ENCODE measurements around the gene CABP2. TPM values are rescaled to one million over a fixed set of nuclear protein-coding genes. Genes with fewer than 3 reads are reported as not detected.
A peak's percentile ranks its signal among the peaks of the same experiment; 100 is the strongest.
"Not testable (repeated sequence)": the region's sequence is repeated elsewhere in the genome, so short reads cannot be mapped to it uniquely, and the experiment has no call there.

The CABP2 gene
- total RNA-seq, 1 experiment from 2014 or later = not detected

- peaks cover 15% of the 10 kb centered on the region for H3K79me2 ChIP-seq (ENCODE audit: low read length)
- no peaks in the 10 kb centered on the region for H3K27me3 ChIP-seq (ENCODE audit: low read length)
- peaks cover 52% of the 10 kb centered on the region for H3K4me1 ChIP-seq (ENCODE audit: low read length)
- H4K20me1 ChIP-seq (ENCODE audit: insufficient read depth, low read depth, low read length) = no peaks in the 10 kb centered on the region
- H3K9me3 ChIP-seq (ENCODE audit: low read length) = no peaks in the 10 kb centered on the region
- H2AFZ ChIP-seq (ENCODE audit: low read length) = no peak overlapping the region
- peak overlapping the region; percentile 80 for H3K4me2 ChIP-seq (ENCODE audit: low read depth, low read length, poor library complexity, severe bottlenecking)
- peak overlapping the region; percentile 88 for H3K27ac ChIP-seq (ENCODE audit: low read length)
- no peaks in the 10 kb centered on the region for H3K36me3 ChIP-seq (ENCODE audit: insufficient read depth, low read length)
- peak overlapping the region; percentile 60 for H3K4me3 ChIP-seq (ENCODE audit: low read length)
- peak; percentile 93 for DNase-seq
- H3K9me2 ChIP-seq (replicated peaks; ENCODE audit: insufficient read depth, low read length) = no peaks in the 10 kb centered on the region
- peak overlapping the region; percentile 70 for H3K9ac ChIP-seq (ENCODE audit: low read length)
Observed at GRCh38 chr11:67484847-67485311, 38.4 kb downstream of the CABP2 start.

- H3K9ac ChIP-seq (ENCODE audit: low read length) = peak overlapping the region; percentile 70
- no peaks in the 10 kb centered on the region for H4K20me1 ChIP-seq (ENCODE audit: insufficient read depth, low read depth, low read length)
- peak overlapping the region; percentile 60 for H3K4me3 ChIP-seq (ENCODE audit: low read length)
- peak; percentile 65 for DNase-seq
- no peaks in the 10 kb centered on the region for H3K9me3 ChIP-seq (ENCODE audit: low read length)
- peak overlapping the region; percentile 80 for H3K4me2 ChIP-seq (ENCODE audit: low read depth, low read length, poor library complexity, severe bottlenecking)
- H3K4me1 ChIP-seq (ENCODE audit: low read length) = peaks cover 51% of the 10 kb centered on the region
- H3K27ac ChIP-seq (ENCODE audit: low read length) = peak overlapping the region; percentile 88
- no peaks in the 10 kb centered on the region for H3K36me3 ChIP-seq (ENCODE audit: insufficient read depth, low read length)
- H3K79me2 ChIP-seq (ENCODE audit: low read length) = peaks cover 15% of the 10 kb centered on the region
- no peaks in the 10 kb centered on the region for H3K9me2 ChIP-seq (replicated peaks; ENCODE audit: insufficient read depth, low read length)
- H2AFZ ChIP-seq (ENCODE audit: low read length) = no peak overlapping the region
- H3K27me3 ChIP-seq (ENCODE audit: low read length) = no peaks in the 10 kb centered on the region
Observed at GRCh38 chr11:67483831-67484665, 39.2 kb downstream of the CABP2 start.

GRCh38 chr11:67482827-67483798, 40.1 kb downstream of the CABP2 start, which contains the start of gene AIP:
TSS of gene AIP (plus strand) at chr11:67483026. CDS start at chr11:67483159, 133 bp downstream.
- Histone ChIP-seq H3K4me1 (ENCODE audit: low read length) (peaks cover 46% of the 10 kb centered on the region), H3K9me2 (replicated peaks; ENCODE audit: insufficient read depth, low read length) (no peaks in the 10 kb centered on the region), H3K4me2 (ENCODE audit: low read depth, low read length, poor library complexity, severe bottlenecking) (peak within 1 kb of the TSS; percentile 80), H3K9ac (ENCODE audit: low read length) (peak within 1 kb of the TSS; percentile 70), H4K20me1 (ENCODE audit: insufficient read depth, low read depth, low read length) (no peaks in the 10 kb centered on the region), H3K9me3 (ENCODE audit: low read length) (no peaks in the 10 kb centered on the region), H3K27me3 (ENCODE audit: low read length) (no peaks in the 10 kb centered on the region), H3K4me3 (ENCODE audit: low read length) (peak within 1 kb of the TSS; percentile 60), H3K27ac (ENCODE audit: low read length) (peak within 1 kb of the TSS; percentile 88), H2AFZ (ENCODE audit: low read length) (peak within 1 kb of the TSS; percentile 75), H3K36me3 (ENCODE audit: insufficient read depth, low read length) (no peaks in the 10 kb centered on the region), H3K79me2 (ENCODE audit: low read length) (peaks cover 15% of the 10 kb centered on the region)
- DNase-seq = peak; percentile 99

DNA sequence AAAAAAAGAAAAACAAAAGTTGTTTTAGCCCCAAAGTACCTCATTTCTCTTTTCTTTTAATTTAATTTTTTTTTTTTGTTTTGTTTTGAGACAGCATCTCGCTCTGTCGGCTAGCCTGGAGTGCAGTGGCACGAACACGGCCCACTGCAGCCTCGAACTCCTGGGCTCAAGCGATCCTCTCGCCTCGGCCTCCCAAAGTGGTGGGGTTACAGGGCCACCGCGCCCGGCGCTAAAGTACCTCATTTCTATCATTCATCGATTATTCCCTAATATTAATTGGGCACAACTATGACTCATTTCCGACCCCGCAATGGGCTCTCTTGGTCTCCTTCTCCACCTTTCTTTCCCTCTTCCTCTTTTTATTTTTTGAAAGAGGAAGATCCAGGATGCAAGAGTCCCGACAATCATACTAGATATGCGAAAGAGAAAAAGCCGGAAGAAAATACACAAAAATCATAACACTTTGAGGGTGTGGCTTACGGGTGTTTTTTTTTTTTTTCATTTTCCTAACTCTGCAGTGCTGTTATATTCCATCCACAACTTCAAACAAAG, 40.9 kb downstream of the CABP2 start:
- Histone ChIP-seq H3K79me2 (ENCODE audit: low read length) (peaks cover 15% of the 10 kb centered on the region), H3K9ac (ENCODE audit: low read length) (peak overlapping the region; percentile 70), H3K4me3 (ENCODE audit: low read length) (peak overlapping the region; percentile 60), H3K9me2 (replicated peaks; ENCODE audit: insufficient read depth, low read length) (no peaks in the 10 kb centered on the region), H3K4me1 (ENCODE audit: low read length) (peaks cover 46% of the 10 kb centered on the region), H3K4me2 (ENCODE audit: low read depth, low read length, poor library complexity, severe bottlenecking) (peak overlapping the region; percentile 80), H3K36me3 (ENCODE audit: insufficient read depth, low read length) (no peaks in the 10 kb centered on the region), H3K27me3 (ENCODE audit: low read length) (no peaks in the 10 kb centered on the region), H2AFZ (ENCODE audit: low read length) (peak overlapping the region; percentile 75), H3K9me3 (ENCODE audit: low read length) (no peaks in the 10 kb centered on the region), H4K20me1 (ENCODE audit: insufficient read depth, low read depth, low read length) (no peaks in the 10 kb centered on the region), H3K27ac (ENCODE audit: low read length) (peak overlapping the region; percentile 39)
- no peak for DNase-seq

DNA sequence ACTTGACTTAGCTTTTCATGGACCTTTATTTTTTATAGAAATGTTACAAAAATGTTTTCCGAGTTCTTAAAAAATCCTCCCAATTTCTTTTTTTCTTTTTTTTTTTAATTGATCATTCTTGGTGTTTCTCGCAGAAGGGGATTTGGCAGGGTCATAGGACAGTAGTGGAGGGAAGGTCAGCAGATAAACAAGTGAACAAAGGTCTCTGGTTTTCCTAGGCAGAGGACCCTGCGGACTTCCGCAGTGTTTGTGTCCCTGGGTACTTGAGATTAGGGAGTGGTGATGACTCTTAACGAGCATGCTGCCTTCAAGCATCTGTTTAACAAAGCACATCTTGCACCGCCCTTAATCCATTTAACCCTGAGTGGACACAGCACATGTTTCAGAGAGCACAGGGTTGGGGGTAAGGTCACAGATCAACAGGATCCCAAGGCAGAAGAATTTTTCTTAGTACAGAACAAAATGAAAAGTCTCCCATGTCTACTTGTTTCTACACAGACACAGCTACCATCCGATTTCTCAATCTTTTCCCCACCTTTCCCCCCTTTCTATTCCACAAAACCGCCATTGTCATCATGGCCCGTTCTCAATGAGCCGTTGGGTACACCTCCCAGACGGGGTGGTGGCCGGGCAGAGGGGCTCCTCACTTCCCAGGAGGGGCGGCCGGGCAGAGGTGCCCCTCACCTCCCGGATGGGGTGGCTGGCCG, 45.7 kb downstream of the CABP2 start:
- not testable (repeated sequence) for DNase-seq; H3K4me3 ChIP-seq (ENCODE audit: low read length); H3K36me3 ChIP-seq (ENCODE audit: insufficient read depth, low read length); H3K27me3 ChIP-seq (ENCODE audit: low read length); H3K9me2 ChIP-seq (replicated peaks; ENCODE audit: insufficient read depth, low read length); H3K4me2 ChIP-seq (ENCODE audit: low read depth, low read length, poor library complexity, severe bottlenecking); H3K27ac ChIP-seq (ENCODE audit: low read length); H4K20me1 ChIP-seq (ENCODE audit: insufficient read depth, low read depth, low read length); H3K9ac ChIP-seq (ENCODE audit: low read length); H2AFZ ChIP-seq (ENCODE audit: low read length); H3K79me2 ChIP-seq (ENCODE audit: low read length); H3K9me3 ChIP-seq (ENCODE audit: low read length); H3K4me1 ChIP-seq (ENCODE audit: low read length)

- H3K27ac ChIP-seq (ENCODE audit: low read length); H3K36me3 ChIP-seq (ENCODE audit: insufficient read depth, low read length); H3K79me2 ChIP-seq (ENCODE audit: low read length); DNase-seq; H3K9me2 ChIP-seq (replicated peaks; ENCODE audit: insufficient read depth, low read length); H3K4me2 ChIP-seq (ENCODE audit: low read depth, low read length, poor library complexity, severe bottlenecking); H4K20me1 ChIP-seq (ENCODE audit: insufficient read depth, low read depth, low read length); H2AFZ ChIP-seq (ENCODE audit: low read length); H3K4me1 ChIP-seq (ENCODE audit: low read length); H3K9me3 ChIP-seq (ENCODE audit: low read length); H3K4me3 ChIP-seq (ENCODE audit: low read length); H3K27me3 ChIP-seq (ENCODE audit: low read length); H3K9ac ChIP-seq (ENCODE audit: low read length): not testable (repeated sequence)
Observed at GRCh38 chr11:67476692-67477091, 46.6 kb downstream of the CABP2 start.

GRCh38 chr11:67472882-67473281, 50.4 kb downstream of the CABP2 start:
- H3K9me3 ChIP-seq (ENCODE audit: low read length) = no peaks in the 10 kb centered on the region
- H3K36me3 ChIP-seq (ENCODE audit: insufficient read depth, low read length) = no peaks in the 10 kb centered on the region
- no peak overlapping the region for H2AFZ ChIP-seq (ENCODE audit: low read length)
- H4K20me1 ChIP-seq (ENCODE audit: insufficient read depth, low read depth, low read length) = no peaks in the 10 kb centered on the region
- H3K9me2 ChIP-seq (replicated peaks; ENCODE audit: insufficient read depth, low read length) = no peaks in the 10 kb centered on the region
- H3K4me3 ChIP-seq (ENCODE audit: low read length) = no peak overlapping the region
- no peak overlapping the region for H3K4me2 ChIP-seq (ENCODE audit: low read depth, low read length, poor library complexity, severe bottlenecking)
- H3K9ac ChIP-seq (ENCODE audit: low read length) = no peak overlapping the region
- peaks cover 10% of the 10 kb centered on the region for H3K79me2 ChIP-seq (ENCODE audit: low read length)
- H3K4me1 ChIP-seq (ENCODE audit: low read length) = peaks cover 11% of the 10 kb centered on the region
- H3K27ac ChIP-seq (ENCODE audit: low read length) = no peak overlapping the region
- no peaks in the 10 kb centered on the region for H3K27me3 ChIP-seq (ENCODE audit: low read length)
- no peak for DNase-seq

Data from Karpas-422 (cell line).